ENCODE data around the gene ARAP3. TPM values are rescaled to one million over a fixed set of nuclear protein-coding genes. Genes with fewer than 3 reads are reported as not detected.
A peak's percentile ranks its signal among the peaks of the same experiment; 100 is the strongest.

ARAP3 gene
- total RNA-seq, 1 donor = 6.2 TPM

GRCh38 chr5:141664733-141665461 lies 17.1 kb downstream of the ARAP3 start:
- DNase-seq (ENCODE audit: low read depth) = peak; percentile 71
- H3K4me3 ChIP-seq (ENCODE audit: low read depth, low read length) = no peak overlapping the region
- TF ChIP-seq CTCF (IDR thresholded peaks at IDR 0.05; ENCODE audit: insufficient read depth, low read length) = peak; percentile 93

GRCh38 chr5:141663506-141663905 lies 18.5 kb downstream of the ARAP3 start:
- no peak for DNase-seq (ENCODE audit: low read depth)
- no peak for TF ChIP-seq CTCF (IDR thresholded peaks at IDR 0.05; ENCODE audit: insufficient read depth, low read length)
- no peak overlapping the region for H3K4me3 ChIP-seq (ENCODE audit: low read depth, low read length)

- no peak for TF ChIP-seq CTCF (IDR thresholded peaks at IDR 0.05; ENCODE audit: insufficient read depth, low read length)
- DNase-seq (ENCODE audit: low read depth) = no peak
- H3K4me3 ChIP-seq (ENCODE audit: low read depth, low read length) = no peak overlapping the region
Measured at GRCh38 chr5:141662028-141662427, 20.0 kb downstream of the ARAP3 start.

- no peak overlapping the region for H3K4me3 ChIP-seq (ENCODE audit: low read depth, low read length)
- DNase-seq (ENCODE audit: low read depth) = peak; percentile 72
- TF ChIP-seq CTCF (IDR thresholded peaks at IDR 0.05; ENCODE audit: insufficient read depth, low read length) = no peak
Measured at GRCh38 chr5:141657937-141658545, 24.0 kb downstream of the ARAP3 start.

GRCh38 chr5:141657404-141657803 lies 24.6 kb downstream of the ARAP3 start:
- no peak for DNase-seq (ENCODE audit: low read depth)
- H3K4me3 ChIP-seq (ENCODE audit: low read depth, low read length) = no peak overlapping the region
- no peak for TF ChIP-seq CTCF (IDR thresholded peaks at IDR 0.05; ENCODE audit: insufficient read depth, low read length)

GRCh38 chr5:141656396-141656795 lies 25.6 kb downstream of the ARAP3 start:
- DNase-seq (ENCODE audit: low read depth) = no peak
- TF ChIP-seq CTCF (IDR thresholded peaks at IDR 0.05; ENCODE audit: insufficient read depth, low read length) = no peak
- no peak overlapping the region for H3K4me3 ChIP-seq (ENCODE audit: low read depth, low read length)
